ENCODE data around the gene DNAJC5. TPM values are rescaled to one million over a fixed set of nuclear protein-coding genes. Genes with fewer than 3 reads are reported as not detected.
"Not testable (repeated sequence)": the region's sequence is repeated elsewhere in the genome, so short reads cannot be mapped to it uniquely, and the experiment has no call there.

The DNAJC5 gene
- total RNA-seq, 2 experiments from 2014 or later, result 44.4 to 51.9 TPM

GRCh38 chr20:63970714-63971431 is 75.9 kb downstream of the DNAJC5 start:
- H3K4me1 Mint-ChIP-seq, result peaks cover 25% of the 10 kb centered on the region
- ATAC-seq (no peak), DNase-seq (no peak)
- H3K27me3 Mint-ChIP-seq, result peaks cover 3% of the 10 kb centered on the region
- peaks cover 20% of the 10 kb centered on the region for H3K36me3 Mint-ChIP-seq
- H3K27ac Mint-ChIP-seq, result no peak overlapping the region
- H3K9me3 Mint-ChIP-seq (ENCODE audit: low read depth), result peaks cover 2% of the 10 kb centered on the region
- CTCF ChIA-PET, result interaction anchor here (1.6 kb wide), 1 partner anchor 10 kb away, joined by 4 read pairs; no protein-coding TSS in a partner anchor
- H3K4me3 Mint-ChIP-seq, result peak overlapping the region; percentile 54

- not testable (repeated sequence) for DNase-seq; H3K27ac Mint-ChIP-seq; ATAC-seq; H3K27me3 Mint-ChIP-seq; H3K9me3 Mint-ChIP-seq (ENCODE audit: low read depth); H3K4me3 Mint-ChIP-seq
- CTCF ChIA-PET, result interaction anchor here (1.0 to 4.7 kb wide), 3 partner anchors 10 to 67 kb away, joined by 3 to 56 read pairs (median 3); partner anchors contain the start of gene UCKL1
- Mint-ChIP-seq H3K4me1 (peaks cover 34% of the 10 kb centered on the region), H3K36me3 (peaks cover 19% of the 10 kb centered on the region)
Observed at GRCh38 chr20:63971960-63972311, 77.0 kb downstream of the DNAJC5 start.

- no peak overlapping the region for H3K27ac Mint-ChIP-seq
- CTCF ChIA-PET, result interaction anchor here (1.0 to 4.7 kb wide), 11 partner anchors 9 to 476 kb away, joined by 3 to 56 read pairs (median 5); partner anchors contain the start of genes PTK6, RGS19, TPD52L2 and UCKL1
- H3K9me3 Mint-ChIP-seq (ENCODE audit: low read depth), result no peaks in the 10 kb centered on the region
- ATAC-seq, result no peak
- H3K4me1 Mint-ChIP-seq, result peaks cover 40% of the 10 kb centered on the region
- H3K4me3 Mint-ChIP-seq, result no peak overlapping the region
- H3K27me3 Mint-ChIP-seq, result peaks cover 3% of the 10 kb centered on the region
- H3K36me3 Mint-ChIP-seq, result peaks cover 17% of the 10 kb centered on the region
- no peak for DNase-seq
Observed at GRCh38 chr20:63972312-63973159, 77.6 kb downstream of the DNAJC5 start.

- Mint-ChIP-seq H3K36me3 (peaks cover 17% of the 10 kb centered on the region), H3K4me3 (no peak overlapping the region), H3K4me1 (peaks cover 45% of the 10 kb centered on the region), H3K27me3 (peaks cover 3% of the 10 kb centered on the region), H3K27ac (no peak overlapping the region), H3K9me3 (ENCODE audit: low read depth) (no peaks in the 10 kb centered on the region)
- ATAC-seq (no peak), DNase-seq (no peak)
- CTCF ChIA-PET, result interaction anchor here (1.0 to 4.7 kb wide), 25 partner anchors 9 to 477 kb away, joined by 3 to 56 read pairs (median 5); partner anchors contain the start of genes C20orf204, LIME1, PPDPF and PTK6
Observed at GRCh38 chr20:63973160-63973479, 78.2 kb downstream of the DNAJC5 start.

- ATAC-seq (peak; percentile 40), DNase-seq (peak; percentile 80)
- Mint-ChIP-seq H3K9me3 (ENCODE audit: low read depth) (no peaks in the 10 kb centered on the region), H3K27ac (peak overlapping the region; percentile 70), H3K27me3 (peaks cover 3% of the 10 kb centered on the region), H3K4me1 (peaks cover 42% of the 10 kb centered on the region), H3K4me3 (no peak overlapping the region), H3K36me3 (peaks cover 17% of the 10 kb centered on the region)
- CTCF ChIA-PET, result interaction anchor here (0.6 to 4.7 kb wide), 36 partner anchors 9 to 478 kb away, joined by 3 to 56 read pairs (median 4); partner anchors contain the start of genes C20orf204, LIME1, PPDPF and PTK6
Observed at GRCh38 chr20:63973636-63974401, 78.9 kb downstream of the DNAJC5 start.

GRCh38 chr20:63974402-63975200 is 79.7 kb downstream of the DNAJC5 start:
- H3K27ac Mint-ChIP-seq, result peak overlapping the region; percentile 70

GRCh38 chr20:63976511-63976910 is 81.6 kb downstream of the DNAJC5 start:
- Mint-ChIP-seq H3K4me1 (peaks cover 51% of the 10 kb centered on the region), H3K27ac (peak overlapping the region; percentile 39), H3K36me3 (peaks cover 18% of the 10 kb centered on the region)
- ATAC-seq; H3K4me3 Mint-ChIP-seq; H3K27me3 Mint-ChIP-seq; H3K9me3 Mint-ChIP-seq (ENCODE audit: low read depth): not testable (repeated sequence)
- CTCF ChIA-PET, result interaction anchor here (1.8 to 4.7 kb wide), 2 partner anchors 63 kb away, joined by 24 to 56 read pairs; no protein-coding TSS in a partner anchor
- peak; percentile 44 for DNase-seq

More at GRCh38 chr20:63974402-63975200, 79.7 kb downstream of the DNAJC5 start:
- peaks cover 3% of the 10 kb centered on the region for H3K27me3 Mint-ChIP-seq
- DNase-seq, result peak; percentile 40
- H3K4me1 Mint-ChIP-seq, result peaks cover 40% of the 10 kb centered on the region
- CTCF ChIA-PET, result interaction anchor here (0.6 to 4.7 kb wide), 35 partner anchors 8 to 454 kb away, joined by 3 to 56 read pairs (median 4); partner anchors contain the start of genes C20orf204, LIME1, PPDPF and PTK6
- ATAC-seq, result no peak
- H3K4me3 Mint-ChIP-seq, result no peak overlapping the region
- peaks cover 17% of the 10 kb centered on the region for H3K36me3 Mint-ChIP-seq
- H3K9me3 Mint-ChIP-seq (ENCODE audit: low read depth), result no peaks in the 10 kb centered on the region

- Mint-ChIP-seq H3K9me3 (ENCODE audit: low read depth) (no peaks in the 10 kb centered on the region), H3K4me1 (peaks cover 56% of the 10 kb centered on the region), H3K27ac (peak overlapping the region; percentile 92)
Observed at GRCh38 chr20:63976980-63977738, 82.2 kb downstream of the DNAJC5 start.

GRCh38 chr20:63977739-63978276 is 82.9 kb downstream of the DNAJC5 start:
- H3K36me3 Mint-ChIP-seq, result peaks cover 22% of the 10 kb centered on the region
- ATAC-seq, result peak; percentile 58
- H3K9me3 Mint-ChIP-seq (ENCODE audit: low read depth), result no peaks in the 10 kb centered on the region
- H3K27me3 Mint-ChIP-seq, result no peaks in the 10 kb centered on the region
- peaks cover 62% of the 10 kb centered on the region for H3K4me1 Mint-ChIP-seq
- DNase-seq, result peak; percentile 88
- H3K27ac Mint-ChIP-seq, result peak overlapping the region; percentile 92
- H3K4me3 Mint-ChIP-seq, result peak overlapping the region; percentile 62
- CTCF ChIA-PET, result interaction anchor here (0.7 to 1.8 kb wide), 11 partner anchors 10 to 425 kb away, joined by 3 to 24 read pairs (median 3); partner anchors contain the start of genes ARFRP1, UCKL1 and ZGPAT

More at GRCh38 chr20:63976980-63977738, 82.2 kb downstream of the DNAJC5 start:
- CTCF ChIA-PET, result interaction anchor here (0.7 to 1.8 kb wide), 11 partner anchors 10 to 425 kb away, joined by 3 to 24 read pairs (median 3); partner anchors contain the start of genes ARFRP1, UCKL1 and ZGPAT
- DNase-seq, result peak; percentile 43
- no peak for ATAC-seq
- H3K36me3 Mint-ChIP-seq, result peaks cover 18% of the 10 kb centered on the region
- peak overlapping the region; percentile 62 for H3K4me3 Mint-ChIP-seq
- no peaks in the 10 kb centered on the region for H3K27me3 Mint-ChIP-seq

GRCh38 chr20:63978319-63979228 is 83.6 kb downstream of the DNAJC5 start:
- Mint-ChIP-seq H3K36me3 (peaks cover 26% of the 10 kb centered on the region), H3K4me1 (peaks cover 65% of the 10 kb centered on the region), H3K27ac (peak overlapping the region; percentile 92), H3K27me3 (no peaks in the 10 kb centered on the region), H3K9me3 (ENCODE audit: low read depth) (no peaks in the 10 kb centered on the region), H3K4me3 (peak overlapping the region; percentile 62)
- peak; percentile 82 for DNase-seq
- ATAC-seq, result peak; percentile 18
- CTCF ChIA-PET, result interaction anchor here (0.7 to 4.5 kb wide), 17 partner anchors 10 to 426 kb away, joined by 3 to 190 read pairs (median 6); partner anchors contain the start of genes ARFRP1, C20orf204, TCEA2 and UCKL1

Measured in activated CD8-positive, alpha-beta memory T cell treated with anti-CD3 and anti-CD28 coated beads, Interleukin-2, amount 10 ng/mL, durations not matched to agents 7 days and 5 days (primary cell).